Activated CD8-positive, alpha-beta memory T cell treated with anti-CD3 and anti-CD28 coated beads for 36 hours (primary cell): ENCODE data around the gene EPS15. TPM values are rescaled to one million over a fixed set of nuclear protein-coding genes. Genes with fewer than 3 reads are reported as not detected.

Experiments used
- CTCF ChIA-PET: fragments of 350-600 bp; sonication (Branson Sonifier 250); formaldehyde crosslinking; loops from one replicate; lab custom pipeline; 2021; ENCODE audit warnings: antibody characterized with exemption; lab: Charles Lee
- POLR2A ChIA-PET: fragments of 350-600 bp; sonication (Branson Sonifier 250); formaldehyde crosslinking; loops from one replicate; lab custom pipeline; 2021; ENCODE audit warnings: antibody characterized with exemption; lab: Charles Lee
- total RNA-seq, 2 experiments: library from RNA; stranded (reverse); gene quantifications; one replicate each; pipeline ENCODE4 v1.2.3, GENCODE V29; 2021

Gene EPS15
- total RNA-seq, 2 experiments from 2014 or later = 93.5 to 95.5 TPM

- CTCF ChIA-PET = interaction anchor here (0.7 kb wide), 1 partner anchor 25 kb away, joined by 3 read pairs; no protein-coding TSS in a partner anchor
These were observed 197.8 kb downstream of the EPS15 start for GRCh38 chr1:51320967-51321923.

GRCh38 chr1:51317798-51318197 lies 201.3 kb downstream of the EPS15 start:
- CTCF ChIA-PET = interaction anchor here (1.1 to 1.2 kb wide), 2 partner anchors 9 to 21 kb away, joined by 3 to 4 read pairs; no protein-coding TSS in a partner anchor
- POLR2A ChIA-PET = no interaction called here

More at GRCh38 chr1:51320967-51321923, 197.8 kb downstream of the EPS15 start:
- POLR2A ChIA-PET = no interaction called here

- POLR2A ChIA-PET = no interaction called here
- CTCF ChIA-PET = no interaction called here
These were observed 202.3 kb downstream of the EPS15 start for GRCh38 chr1:51316846-51317120.

- CTCF ChIA-PET = no interaction called here
- POLR2A ChIA-PET = no interaction called here
These were observed 202.8 kb downstream of the EPS15 start for GRCh38 chr1:51316113-51316845.

GRCh38 chr1:51314974-51315373 lies 204.1 kb downstream of the EPS15 start:
- ChIA-PET POLR2A (no interaction called here), CTCF (no interaction called here)

- POLR2A ChIA-PET = no interaction called here
These were observed 204.9 kb downstream of the EPS15 start for GRCh38 chr1:51313961-51314777.

GRCh38 chr1:51313268-51313852 lies 205.7 kb downstream of the EPS15 start:
- ChIA-PET CTCF (interaction anchor here (1.5 kb wide), 1 partner anchor 16 kb away, joined by 3 read pairs; no protein-coding TSS in a partner anchor), POLR2A (no interaction called here)

More at GRCh38 chr1:51313961-51314777, 204.9 kb downstream of the EPS15 start:
- CTCF ChIA-PET = no interaction called here

- POLR2A ChIA-PET = no interaction called here
- CTCF ChIA-PET = interaction anchor here (1.5 kb wide), 1 partner anchor 16 kb away, joined by 3 read pairs; no protein-coding TSS in a partner anchor
These were observed 206.3 kb downstream of the EPS15 start for GRCh38 chr1:51312718-51313117.

GRCh38 chr1:51311826-51312225 lies 207.2 kb downstream of the EPS15 start:
- ChIA-PET CTCF (interaction anchor here (1.5 kb wide), 1 partner anchor 15 kb away, joined by 3 read pairs; no protein-coding TSS in a partner anchor), POLR2A (no interaction called here)

- ChIA-PET POLR2A (no interaction called here), CTCF (no interaction called here)
These were observed 208.0 kb downstream of the EPS15 start for GRCh38 chr1:51310871-51311613.

GRCh38 chr1:51309291-51309690 lies 209.8 kb downstream of the EPS15 start:
- ChIA-PET CTCF (no interaction called here), POLR2A (no interaction called here)

- CTCF ChIA-PET = interaction anchor here (0.9 kb wide), 1 partner anchor 11 kb away, joined by 3 read pairs; no protein-coding TSS in a partner anchor
- POLR2A ChIA-PET = no interaction called here
These were observed 210.4 kb downstream of the EPS15 start for GRCh38 chr1:51308636-51309035.

GRCh38 chr1:51306950-51307349 lies 212.1 kb downstream of the EPS15 start:
- CTCF ChIA-PET = interaction anchor here (0.5 to 2.3 kb wide), 2 partner anchors 11 to 109 kb away, joined by 4 to 16 read pairs; no protein-coding TSS in a partner anchor

GRCh38 chr1:51305371-51305823 lies 213.7 kb downstream of the EPS15 start:
- POLR2A ChIA-PET = no interaction called here
- CTCF ChIA-PET = interaction anchor here (0.6 to 2.3 kb wide), 2 partner anchors 9 to 54 kb away, joined by 3 to 16 read pairs; no protein-coding TSS in a partner anchor

More at GRCh38 chr1:51306950-51307349, 212.1 kb downstream of the EPS15 start:
- POLR2A ChIA-PET = no interaction called here

GRCh38 chr1:51304360-51304759 lies 214.7 kb downstream of the EPS15 start:
- POLR2A ChIA-PET = no interaction called here
- CTCF ChIA-PET = no interaction called here
